IPS DF 6.9 (cell line): Measurements from ENCODE around the gene RSRP1.
A peak's percentile ranks its signal among the peaks of the same experiment; 100 is the strongest.
"Not testable (repeated sequence)": the region's sequence is repeated elsewhere in the genome, so short reads cannot be mapped to it uniquely, and the experiment has no call there.

Experiments
- DNase-seq: peaks from one replicate; pipeline ENCODE4 v3.0.0-alpha.2; 2013; ENCODE audit warnings: low read depth, low spot score
- H3K27ac ChIP-seq: one replicate; pipeline ENCODE4 v1.5.1; 2013; ENCODE audit warnings: low read length, control low read depth
- H3K27me3 ChIP-seq: 2 replicates; pipeline ENCODE4 v1.6.1; 2013; ENCODE audit warnings: mild to moderate bottlenecking, low read length; ENCODE audit not compliant: control insufficient read depth, insufficient read depth
- H3K36me3 ChIP-seq: 2 replicates; pipeline ENCODE4 v1.6.1; 2013; ENCODE audit warnings: low read length; ENCODE audit not compliant: control insufficient read depth, insufficient read depth
- H3K4me1 ChIP-seq: 2 replicates; pipeline ENCODE4 v1.6.1; 2013; ENCODE audit warnings: low read length; ENCODE audit not compliant: control insufficient read depth, insufficient read depth
- H3K4me3 ChIP-seq: 2 replicates; pipeline ENCODE4 v1.5.1; 2013; ENCODE audit warnings: mild to moderate bottlenecking, low read length
- H3K9me3 ChIP-seq: 2 replicates; pipeline ENCODE4 v1.6.1; 2013; ENCODE audit warnings: low read length, inconsistent platforms; ENCODE audit not compliant: control insufficient read depth, insufficient read depth
- WGBS: extraction: QIAGEN DNeasy Blood & Tissue Kit; methylation state at CpG from one replicate; pipeline ENCODE4 v1.1.7; 2013; ENCODE audit warnings: mixed read lengths, missing lambda C conversion rate; ENCODE audit not compliant: insufficient read length, insufficient coverage; 5-methylcytosine and 5-hydroxymethylcytosine counted together

The RSRP1 gene

DNA sequence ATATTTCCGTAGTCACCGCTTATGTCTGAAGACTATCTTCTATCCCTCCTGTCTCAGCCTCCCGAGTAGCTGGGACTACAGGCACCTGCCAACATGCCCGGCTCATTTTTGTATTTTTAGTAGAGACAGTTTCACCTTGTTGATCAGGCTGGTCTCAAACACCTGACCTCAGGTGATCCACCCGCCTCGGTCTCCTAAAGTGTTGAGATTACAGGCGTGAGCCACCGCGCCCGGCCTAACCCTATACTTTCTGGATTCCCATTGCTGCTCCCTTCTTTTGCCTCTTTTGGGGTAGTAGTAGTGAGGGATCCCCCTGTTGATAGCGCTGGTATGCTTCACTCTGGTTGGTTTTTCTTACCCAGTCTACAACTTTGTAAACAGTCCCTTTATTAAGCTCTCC, 9.2 kb downstream of the RSRP1 start:
- DNase-seq: no peak
- Histone ChIP-seq H3K4me1 (peaks cover 2% of the 10 kb centered on the region; the same call in 1 of the 2 replicates), H3K27ac (no peak overlapping the region), H3K4me3 (no peak overlapping the region), H3K27me3 (no peaks in the 10 kb centered on the region), H3K36me3 (no peaks in the 10 kb centered on the region; the same call in 1 of the 2 replicates), H3K9me3 (no peaks in the 10 kb centered on the region)
- WGBS: no CpG with 5 or more reads among the region's 11 CpGs

DNA sequence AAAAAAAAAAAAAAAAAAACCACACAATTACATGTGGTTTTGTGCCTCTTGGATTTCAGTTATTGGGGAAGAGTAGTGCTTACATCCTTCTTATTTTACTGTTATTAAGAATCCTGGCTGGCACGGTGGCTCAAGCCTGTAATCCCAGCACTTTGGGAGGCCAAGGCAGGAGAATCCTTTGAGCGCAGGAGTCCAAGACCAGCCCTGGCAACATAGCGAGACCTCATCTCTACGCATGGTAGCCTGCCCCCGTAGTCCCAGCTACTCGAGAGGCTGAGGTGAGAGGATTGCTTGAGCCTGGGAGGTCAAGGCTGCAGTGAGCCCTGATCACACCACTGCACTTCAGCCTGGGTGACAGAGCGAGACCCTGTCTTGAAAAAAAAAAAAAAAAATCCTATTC, 11.0 kb downstream of the RSRP1 start:
- not testable (repeated sequence) for H3K36me3 ChIP-seq, DNase-seq, H3K27me3 ChIP-seq, H3K4me3 ChIP-seq, H3K4me1 ChIP-seq, H3K9me3 ChIP-seq, H3K27ac ChIP-seq
- no CpG with 5 or more reads among the region's 7 CpGs for WGBS

DNA sequence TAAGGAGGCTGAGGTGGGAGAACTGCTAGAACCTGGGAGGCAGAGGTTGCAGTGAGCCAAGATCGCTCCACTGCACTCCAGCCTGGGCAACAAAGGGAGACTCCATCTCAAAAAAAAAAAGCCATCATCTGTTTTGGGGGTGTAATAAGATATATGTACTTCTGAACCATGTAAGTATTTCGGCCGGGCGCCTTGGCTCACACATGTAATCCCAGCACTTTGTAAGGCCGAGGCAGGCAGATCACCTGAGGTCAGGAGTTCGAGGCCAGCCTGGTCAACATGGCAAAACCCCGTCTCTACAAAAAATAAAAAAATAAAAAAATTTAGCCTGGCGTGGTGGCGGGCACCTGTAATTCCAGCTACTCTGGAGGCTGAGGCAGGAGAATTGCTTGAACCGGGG, 11.8 kb downstream of the RSRP1 start:
- not testable (repeated sequence) for H3K4me1 ChIP-seq
- no CpG with 5 or more reads among the region's 10 CpGs for WGBS

DNA sequence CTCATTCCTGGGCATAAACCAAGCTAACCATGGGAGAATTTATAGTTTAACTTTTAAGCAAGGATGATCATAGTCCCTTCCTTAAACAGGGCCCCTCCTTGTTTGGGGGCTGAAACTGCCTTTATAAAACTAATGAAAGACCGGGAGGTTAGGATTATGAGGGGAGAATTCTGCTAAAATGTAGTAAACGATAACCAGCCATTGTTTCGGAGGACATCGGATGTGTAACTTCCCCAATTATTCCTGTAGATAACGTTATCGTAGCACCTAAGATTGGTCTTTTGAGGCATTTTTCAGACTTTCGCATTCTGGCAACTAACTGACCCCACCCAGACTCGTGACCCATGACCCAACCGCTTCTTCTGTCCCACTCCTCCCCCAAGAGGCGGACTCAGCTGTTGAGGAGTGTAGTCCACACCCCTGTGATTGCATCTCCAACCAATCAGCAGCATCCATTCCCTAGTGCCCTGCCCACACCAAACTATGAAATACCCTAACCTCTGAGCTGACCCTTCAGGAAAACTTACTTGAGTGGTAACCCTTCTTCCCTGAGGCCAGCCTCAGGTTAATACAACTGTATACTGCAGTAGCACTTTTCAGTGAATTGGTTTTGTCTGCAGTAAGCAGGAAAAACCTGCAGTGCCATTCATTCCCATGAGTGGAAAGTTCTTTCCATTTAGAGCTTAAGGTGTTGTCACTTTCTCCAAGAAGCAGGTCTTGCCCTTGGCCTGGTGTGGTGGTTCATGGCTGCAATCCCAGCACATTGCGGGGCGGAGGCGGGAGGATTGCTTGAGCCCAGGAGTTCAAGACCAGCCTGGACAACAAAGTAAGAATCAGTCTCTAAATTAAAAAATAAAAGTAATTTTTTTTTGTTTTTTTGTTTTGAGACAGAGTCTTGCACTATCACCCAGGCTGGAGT, 14.1 kb downstream of the RSRP1 start:
- Histone ChIP-seq H3K9me3 (no peaks in the 10 kb centered on the region), H3K27ac (no peak overlapping the region), H3K36me3 (no peaks in the 10 kb centered on the region), H3K4me3 (peak overlapping the region; percentile 87), H3K4me1 (no peaks in the 10 kb centered on the region), H3K27me3 (no peaks in the 10 kb centered on the region)
- peak; percentile 66 for DNase-seq
- no CpG with 5 or more reads among the region's 13 CpGs for WGBS

More for the DNA sequence above, 11.8 kb downstream of the RSRP1 start:
- H3K27ac ChIP-seq, H3K27me3 ChIP-seq, DNase-seq, H3K36me3 ChIP-seq, H3K4me3 ChIP-seq, H3K9me3 ChIP-seq: not testable (repeated sequence)

DNA sequence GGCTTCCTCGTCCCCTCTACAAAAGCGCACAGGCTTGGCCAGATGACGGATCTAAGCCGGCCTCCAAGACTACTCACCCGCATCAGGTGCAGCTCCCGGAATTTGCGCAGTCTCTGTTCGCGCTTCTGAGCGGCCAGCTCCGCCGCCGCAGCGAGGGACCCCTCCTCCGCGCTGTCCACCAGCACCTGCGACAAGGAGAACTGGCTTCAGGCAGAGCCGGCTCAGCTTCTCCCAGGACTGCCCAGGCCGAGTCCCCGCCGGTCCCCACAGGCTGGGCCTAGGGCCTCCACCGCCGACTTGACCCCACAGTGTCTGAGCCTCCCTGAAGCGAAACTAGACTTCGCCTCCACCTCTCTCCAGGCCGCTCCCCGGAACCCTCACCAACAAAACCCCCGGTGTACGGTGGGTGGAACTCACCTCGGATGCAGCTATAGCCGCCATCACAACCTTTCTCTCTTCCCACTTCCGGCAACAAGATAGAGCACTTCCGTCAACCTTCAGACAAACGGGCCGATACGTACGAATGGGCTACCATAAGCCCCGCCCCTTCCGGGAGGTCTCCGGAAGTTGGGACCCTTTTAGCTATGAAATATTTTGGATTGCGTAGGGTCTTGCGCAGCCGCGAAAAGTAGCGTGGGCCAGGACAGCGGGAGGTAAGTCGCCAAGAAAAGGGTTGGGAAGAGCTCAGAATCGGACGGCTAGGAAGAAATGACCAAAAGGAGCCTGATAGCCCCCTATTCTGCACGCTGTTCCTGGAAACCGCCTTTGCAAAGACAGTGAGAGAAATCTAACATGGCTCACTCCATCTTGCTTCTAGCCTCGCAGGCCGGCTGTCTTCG, 15.0 kb downstream of the RSRP1 start, which contains the start of gene SYF2:
TSS of gene SYF2 (minus strand) at position 476 of the 839 bp plus-strand sequence. CDS start at position 441, 35 bp downstream.
- Histone ChIP-seq H3K27me3 (no peaks in the 10 kb centered on the region), H3K4me3 (peak within 1 kb of the TSS; percentile 87), H3K4me1 (no peaks in the 10 kb centered on the region), H3K27ac (no peak within 1 kb of the TSS), H3K36me3 (no peaks in the 10 kb centered on the region), H3K9me3 (no peaks in the 10 kb centered on the region)
- WGBS: no CpG with 5 or more reads among the region's 54 CpGs
- DNase-seq: no peak

DNA sequence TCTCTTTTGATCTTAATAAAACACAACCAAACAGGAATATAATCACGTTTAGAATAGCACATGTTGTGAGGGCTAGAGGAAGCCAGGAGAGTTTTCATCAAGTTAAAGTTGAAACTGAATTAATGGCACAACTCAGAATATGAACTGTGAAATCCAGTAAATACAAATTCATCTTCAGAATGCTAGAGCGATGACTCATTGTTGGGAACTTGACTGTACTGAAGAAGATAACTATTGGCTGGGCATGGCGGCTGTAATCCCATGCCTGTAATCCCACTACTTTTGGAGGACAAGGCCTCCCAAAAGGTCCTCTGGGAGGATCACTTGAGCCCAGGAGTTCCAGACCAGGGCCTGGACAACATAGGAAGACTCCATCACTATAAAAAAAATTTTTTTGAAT, 23.8 kb downstream of the RSRP1 start:
- DNase-seq: no peak
- Histone ChIP-seq H3K27me3 (no peaks in the 10 kb centered on the region), H3K27ac (no peak overlapping the region), H3K36me3 (peaks cover 9% of the 10 kb centered on the region; the same call in 1 of the 2 replicates), H3K4me3 (no peak overlapping the region), H3K4me1 (no peaks in the 10 kb centered on the region), H3K9me3 (no peaks in the 10 kb centered on the region)
- no CpG with 5 or more reads among the region's 3 CpGs for WGBS

DNA sequence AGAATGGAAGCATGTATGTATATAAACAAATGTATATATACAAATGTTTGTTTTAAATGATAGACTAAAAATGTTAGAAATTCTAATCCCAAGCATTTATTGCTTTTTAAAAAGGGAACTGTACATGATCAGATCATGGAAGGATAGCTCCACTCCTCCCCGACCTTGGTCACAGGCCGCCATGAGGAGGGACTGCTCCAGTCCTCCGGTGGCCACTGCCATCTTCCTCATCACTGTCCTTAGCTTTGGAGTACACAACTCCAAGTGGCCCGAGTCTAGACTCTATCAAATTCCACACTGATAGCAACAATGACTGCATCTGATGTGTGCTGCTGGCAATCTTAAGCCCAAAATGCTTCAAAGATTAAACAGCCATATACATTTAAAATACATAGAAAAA, 24.6 kb downstream of the RSRP1 start:
- H3K36me3 ChIP-seq: peaks cover 9% of the 10 kb centered on the region; the same call in 1 of the 2 replicates
- no peak overlapping the region for H3K4me3 ChIP-seq
- H3K4me1 ChIP-seq: no peaks in the 10 kb centered on the region
- no peak for DNase-seq
- no peaks in the 10 kb centered on the region for H3K27me3 ChIP-seq
- H3K27ac ChIP-seq: no peak overlapping the region
- H3K9me3 ChIP-seq: no peaks in the 10 kb centered on the region
- no CpG with 5 or more reads among the region's 4 CpGs for WGBS

DNA sequence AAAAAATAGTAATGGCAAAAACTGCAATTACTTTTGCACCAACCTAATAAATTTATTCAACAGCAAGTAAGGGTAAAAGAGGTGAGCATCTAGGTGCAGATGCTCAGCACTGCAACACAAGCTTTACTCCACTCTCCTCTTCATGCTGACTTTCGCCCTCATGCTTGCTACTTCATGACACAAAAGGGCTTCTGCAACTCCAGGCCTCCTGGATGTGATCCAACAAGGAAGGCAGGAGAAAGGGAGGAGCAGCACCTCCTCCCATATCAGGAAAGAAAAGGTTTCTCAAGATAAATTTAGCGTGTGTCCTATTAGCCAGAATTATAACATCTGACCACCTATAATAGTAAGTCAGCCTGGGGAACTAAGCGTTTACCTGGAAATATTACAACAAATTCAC, 26.6 kb downstream of the RSRP1 start:
- H3K27me3 ChIP-seq: no peaks in the 10 kb centered on the region
- WGBS: no CpG with 5 or more reads among the region's 3 CpGs
- peaks cover 3% of the 10 kb centered on the region; the same call in 1 of the 2 replicates for H3K36me3 ChIP-seq
- H3K4me3 ChIP-seq: no peak overlapping the region
- no peak overlapping the region for H3K27ac ChIP-seq
- no peaks in the 10 kb centered on the region for H3K4me1 ChIP-seq
- H3K9me3 ChIP-seq: no peaks in the 10 kb centered on the region
- no peak for DNase-seq

DNA sequence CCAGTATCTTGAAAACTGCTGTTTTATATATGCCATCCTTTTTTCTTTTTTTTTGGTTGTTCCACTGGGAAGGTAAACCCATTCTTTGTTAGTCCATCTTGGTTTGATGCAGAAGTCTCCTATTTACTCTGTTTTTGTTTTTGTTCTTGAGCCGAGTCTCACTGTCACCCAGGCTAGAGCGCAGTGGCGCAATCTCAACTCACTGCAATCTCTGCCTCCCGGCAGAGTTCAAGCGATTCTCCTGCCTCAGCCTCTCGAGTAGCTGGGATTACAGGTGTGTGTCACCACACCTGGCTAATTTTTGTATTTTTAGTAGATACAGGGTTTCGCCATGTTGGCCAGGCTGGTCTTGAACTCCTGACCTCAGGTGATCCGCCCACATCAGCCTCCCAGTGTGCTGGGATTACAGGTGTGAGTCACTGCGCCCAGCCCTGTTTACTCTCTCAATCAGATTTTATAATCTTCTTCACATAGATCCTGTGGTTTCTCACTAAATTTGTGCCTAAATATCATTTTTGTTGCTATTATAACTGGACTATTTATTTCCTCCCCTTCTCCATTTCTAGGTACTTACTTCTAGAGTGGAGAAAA, 27.5 kb downstream of the RSRP1 start:
- Histone ChIP-seq H3K27ac (no peak overlapping the region), H3K4me3 (no peak overlapping the region), H3K9me3 (no peaks in the 10 kb centered on the region), H3K4me1 (no peaks in the 10 kb centered on the region), H3K36me3 (peaks cover 3% of the 10 kb centered on the region; the same call in 1 of the 2 replicates), H3K27me3 (no peaks in the 10 kb centered on the region)
- DNase-seq: no peak
- WGBS: no CpG with 5 or more reads among the region's 9 CpGs

DNA sequence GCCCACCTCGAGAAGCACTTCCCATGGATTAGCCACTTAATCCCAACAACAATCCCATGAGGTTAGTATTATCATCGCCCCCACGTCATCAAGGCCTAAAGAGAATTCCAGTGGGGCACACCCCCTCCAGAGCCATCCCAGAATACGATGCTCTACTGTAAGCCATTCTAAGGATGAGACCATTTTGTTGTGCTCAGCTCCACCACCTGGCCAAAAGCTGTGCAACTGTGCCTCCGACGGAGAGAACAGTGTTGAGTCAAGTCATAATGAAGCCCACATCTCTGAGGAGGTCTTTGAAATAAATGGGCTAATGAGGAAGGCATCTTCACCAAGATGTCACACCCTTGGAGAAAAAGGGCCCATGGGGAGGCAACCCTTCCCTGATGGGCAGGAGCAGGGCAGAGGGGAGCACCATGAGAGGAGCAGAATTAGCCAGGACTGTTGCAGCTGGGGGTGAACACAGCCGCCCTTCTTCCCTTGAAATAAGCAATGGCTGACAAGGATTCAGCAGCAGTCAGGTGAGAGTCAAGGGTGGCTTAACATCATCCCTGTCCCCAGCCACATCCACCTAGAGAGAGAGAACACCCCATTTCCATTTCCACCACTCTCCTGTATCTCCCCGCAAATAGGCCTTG, 29.5 kb downstream of the RSRP1 start:
- no CpG with 5 or more reads among the region's 8 CpGs for WGBS
- Histone ChIP-seq H3K9me3 (no peaks in the 10 kb centered on the region), H3K27ac (no peak overlapping the region), H3K4me3 (no peak overlapping the region), H3K27me3 (no peaks in the 10 kb centered on the region), H3K4me1 (no peaks in the 10 kb centered on the region), H3K36me3 (peaks cover 2% of the 10 kb centered on the region; the same call in 1 of the 2 replicates)
- no peak for DNase-seq
